H9 (cell line): ENCODE measurements around the gene POLK. TPM values are rescaled to one million over a fixed set of nuclear protein-coding genes. Genes with fewer than 3 reads are reported as not detected.

ENCODE experiments used
- DNase-seq: peaks from one replicate; pipeline ENCODE4 v3.0.0-alpha.2; 2017
- H2AFZ ChIP-seq: one replicate; pipeline ENCODE4 v1.6.1; 2013; ENCODE audit warnings: mild to moderate bottlenecking, low read length, control low read depth, moderate library complexity
- H2AK5ac ChIP-seq: 2 replicates; pipeline ENCODE4 v1.6.1; 2013; ENCODE audit warnings: low read length, control low read depth, mixed read lengths; ENCODE audit not compliant: insufficient read length
- H2BK120ac ChIP-seq: one replicate; pipeline ENCODE4 v1.6.1; 2013; ENCODE audit warnings: low read depth, mild to moderate bottlenecking, low read length, control low read depth, inconsistent platforms; ENCODE audit not compliant: poor library complexity, severe bottlenecking
- H2BK12ac ChIP-seq: 2 replicates; pipeline ENCODE4 v1.6.1; 2013; ENCODE audit warnings: low read length, control low read depth, mixed read lengths, low read depth; ENCODE audit not compliant: insufficient read length
- H2BK15ac ChIP-seq: 2 replicates; pipeline ENCODE4 v1.6.1; 2013; ENCODE audit warnings: low read depth, low read length, control low read depth
- H2BK20ac ChIP-seq: one replicate; pipeline ENCODE4 v1.6.1; 2013; ENCODE audit warnings: low read depth, mild to moderate bottlenecking, low read length, control low read depth, inconsistent platforms; ENCODE audit not compliant: poor library complexity, severe bottlenecking
- H2BK5ac ChIP-seq: 2 replicates; pipeline ENCODE4 v1.6.1; 2013; ENCODE audit warnings: low read length, control low read depth, mixed read lengths; ENCODE audit not compliant: insufficient read length
- H3K14ac ChIP-seq: 2 replicates; pipeline ENCODE4 v1.6.1; 2013; ENCODE audit warnings: low read length, control low read depth; ENCODE audit not compliant: insufficient read depth
- H3K18ac ChIP-seq: 2 replicates; pipeline ENCODE4 v1.6.1; 2013; ENCODE audit warnings: low read depth, mild to moderate bottlenecking, mixed read lengths, low read length, control low read depth; ENCODE audit not compliant: insufficient read length
- H3K23ac ChIP-seq: 2 replicates; pipeline ENCODE4 v1.6.1; 2013; ENCODE audit warnings: low read length, control low read depth, mixed read lengths, low read depth; ENCODE audit not compliant: insufficient read length
- H3K23me2 ChIP-seq: 2 replicates; pipeline ENCODE4 v1.6.1; 2013; ENCODE audit warnings: low read depth, mild to moderate bottlenecking, mixed read lengths, low read length, control low read depth; ENCODE audit not compliant: insufficient read length, poor library complexity, severe bottlenecking
- H3K27ac ChIP-seq: 2 replicates; pipeline ENCODE4 v1.5.1; 2013; ENCODE audit warnings: low read length, control low read depth, mixed read lengths, low read depth; ENCODE audit not compliant: insufficient read length
- H3K27me3 ChIP-seq: 2 replicates; pipeline ENCODE4 v1.6.1; 2013; ENCODE audit warnings: low read length, control low read depth, inconsistent platforms; ENCODE audit not compliant: insufficient read depth
- H3K4ac ChIP-seq: 2 replicates; pipeline ENCODE4 v1.6.1; 2013; ENCODE audit warnings: low read depth, mild to moderate bottlenecking, control low read depth, inconsistent platforms, low read length, moderate library complexity
- H3K4me1 ChIP-seq: 2 replicates; pipeline ENCODE4 v1.6.1; 2013; ENCODE audit warnings: low read length, control low read depth, inconsistent platforms; ENCODE audit not compliant: insufficient read depth
- H3K4me2 ChIP-seq: 2 replicates; pipeline ENCODE4 v1.6.1; 2013; ENCODE audit warnings: low read length, control low read depth, mixed read lengths; ENCODE audit not compliant: insufficient read length, insufficient read depth
- H3K56ac ChIP-seq: 2 replicates; pipeline ENCODE4 v1.6.1; 2013; ENCODE audit warnings: low read depth, mild to moderate bottlenecking, mixed read lengths, low read length, control low read depth; ENCODE audit not compliant: insufficient read length
- H3K79me1 ChIP-seq: 2 replicates; pipeline ENCODE4 v1.6.1; 2013; ENCODE audit warnings: low read depth, mild to moderate bottlenecking, moderate library complexity, low read length, control low read depth, inconsistent platforms; ENCODE audit not compliant: insufficient read depth, poor library complexity, severe bottlenecking
- H3K79me2 ChIP-seq: 2 replicates; pipeline ENCODE4 v1.6.1; 2013; ENCODE audit warnings: low read length, control low read depth, inconsistent platforms; ENCODE audit not compliant: insufficient read depth
- H3K9ac ChIP-seq: 2 replicates; pipeline ENCODE4 v1.6.1; 2013; ENCODE audit warnings: low read length, control low read depth, mixed read lengths; ENCODE audit not compliant: insufficient read length; ENCODE audit errors: extremely low read depth
- H3K9me3 ChIP-seq: one replicate; pipeline ENCODE4 v1.6.1; 2013; ENCODE audit warnings: low read depth, low read length, inconsistent platforms; ENCODE audit not compliant: control insufficient read depth
- H3T11ph ChIP-seq: one replicate; pipeline ENCODE4 v1.6.1; 2013; ENCODE audit warnings: mild to moderate bottlenecking, low read length, control low read depth, inconsistent platforms
- H4K20me1 ChIP-seq: one replicate; pipeline ENCODE4 v1.6.1; 2013; ENCODE audit not compliant: control insufficient read depth, insufficient read length, insufficient read depth
- H4K5ac ChIP-seq: 2 replicates; pipeline ENCODE4 v1.6.1; 2013; ENCODE audit warnings: low read depth, mild to moderate bottlenecking, mixed read lengths, low read length, control low read depth; ENCODE audit not compliant: insufficient read length
- H4K8ac ChIP-seq: replicated peaks from 2 replicates; pipeline ENCODE4 v1.6.1; 2013; ENCODE audit warnings: low read length, control low read depth, mixed read lengths, low read depth; ENCODE audit not compliant: insufficient read length
- H4K91ac ChIP-seq: 2 replicates; pipeline ENCODE4 v1.6.1; 2013; ENCODE audit warnings: low read depth, mild to moderate bottlenecking, moderate library complexity, mixed read lengths, low read length, control low read depth; ENCODE audit not compliant: insufficient read length
- H3K27ac Mint-ChIP-seq, 3 experiments: 2 replicates in 2 of 3; 3 replicates in 1 of 3; pipeline ENCODE4 v1.8.0; 2020 to 2021; ENCODE audit warnings: mixed read lengths in 3 of 3, mild to moderate bottlenecking in 1 of 3, moderate library complexity in 1 of 3
- H3K27me3 Mint-ChIP-seq: 2 replicates; pipeline ENCODE4 v1.8.0; 2021; ENCODE audit warnings: low read depth, mild to moderate bottlenecking, moderate library complexity, mixed read lengths
- H3K36me3 Mint-ChIP-seq, 3 experiments: 2 replicates in 2 of 3; 3 replicates in 1 of 3; pipeline ENCODE4 v1.8.0; 2020 to 2021; ENCODE audit warnings: low read depth in 3 of 3, mixed read lengths in 3 of 3; ENCODE audit not compliant: insufficient read depth in 1 of 3
- H3K4me1 Mint-ChIP-seq, 2 experiments: 2 replicates each; pipeline ENCODE4 v1.8.0; 2020; ENCODE audit warnings: mixed read lengths in 2 of 2
- H3K4me3 Mint-ChIP-seq, 2 experiments: 2 replicates in 1 of 2; 3 replicates in 1 of 2; pipeline ENCODE4 v1.8.0; 2020 to 2021; ENCODE audit warnings: mild to moderate bottlenecking in 2 of 2, mixed read lengths in 2 of 2, moderate library complexity in 1 of 2
- H3K9me3 Mint-ChIP-seq, 2 experiments: 2 replicates in 1 of 2; 3 replicates in 1 of 2; pipeline ENCODE4 v1.8.0; 2020; ENCODE audit warnings: mild to moderate bottlenecking in 2 of 2, mixed read lengths in 2 of 2, moderate library complexity in 1 of 2
- WGBS: extraction: QIAGEN DNeasy Blood & Tissue Kit; methylation state at CpG from one replicate; pipeline ENCODE4 v1.1.7; 2013; ENCODE audit warnings: missing lambda C conversion rate, low lambda C conversion rate, mixed read lengths; ENCODE audit not compliant: insufficient read length; ENCODE audit errors: extremely low coverage; 5-methylcytosine and 5-hydroxymethylcytosine counted together
- total RNA-seq: library from RNA; stranded (reverse); gene quantifications from 2 replicates; pipeline ENCODE4 v1.2.1, GENCODE V29; 2021
- TF ChIP-seq, protein P1 (sequence below): fragments of 200-600 bp; sonication (generic); conservative IDR thresholded peaks from 3 replicates; pipeline ENCODE4 v1.8.0; 2021; ENCODE audit warnings: antibody characterized with exemption, mild to moderate bottlenecking

POLK gene
- total RNA-seq, 1 experiment from 2014 or later = 7.6 TPM

DNA sequence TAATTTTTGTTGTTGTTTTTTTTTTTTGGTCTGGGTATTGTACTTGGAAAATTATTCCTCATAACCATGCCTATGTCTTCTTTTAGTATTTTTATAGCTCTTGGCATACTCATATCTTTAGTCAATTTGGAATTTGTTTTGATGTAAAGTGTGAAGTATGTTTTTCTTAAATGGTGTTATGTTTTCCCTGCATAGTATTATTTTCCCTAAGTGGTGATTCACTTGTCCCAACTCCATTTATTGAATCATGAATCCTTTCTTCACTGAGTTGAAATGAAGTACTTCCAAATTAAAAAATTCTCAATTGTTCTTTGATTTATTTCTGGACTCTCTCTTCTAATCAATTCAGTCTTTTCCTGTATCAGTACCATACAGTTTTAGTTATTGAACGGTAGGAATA lies 46.5 kb downstream of the POLK start:
- WGBS = no CpG with 5 or more reads among the region's 1 CpG
- Mint-ChIP-seq H3K36me3 (peaks cover 4 to 19% (median 19%) of the 10 kb centered on the region in 3 experiments; a peak in 5 of 7 replicates), H3K27me3 (no peaks in the 10 kb centered on the region), H3K9me3 (peaks cover 13 to 15% of the 10 kb centered on the region in 2 experiments; a peak in 4 of 5 replicates), H3K27ac (no peak overlapping the region), H3K4me3 (no peak overlapping the region), H3K4me1 (peaks cover 5 to 10% of the 10 kb centered on the region in 2 experiments; a peak in 3 of 4 replicates)
- Histone ChIP-seq H2BK120ac (no peak overlapping the region), H3K23me2 (no peaks in the 10 kb centered on the region), H3K79me1 (no peaks in the 10 kb centered on the region), H2AFZ (no peak overlapping the region), H4K5ac (no peak overlapping the region), H3K23ac (no peak overlapping the region), H2AK5ac (no peak overlapping the region), H3K18ac (no peak overlapping the region), H3K4me1 (no peaks in the 10 kb centered on the region), H3K9me3 (no peaks in the 10 kb centered on the region), H3K27ac (no peak overlapping the region), H4K20me1 (no peaks in the 10 kb centered on the region), H3K4ac (no peak overlapping the region), H3K9ac (no peak overlapping the region), H3K79me2 (no peaks in the 10 kb centered on the region), H3K4me2 (no peak overlapping the region), H4K8ac (no peak overlapping the region), H3K14ac (no peak overlapping the region), H2BK12ac (no peak overlapping the region), H3K27me3 (no peaks in the 10 kb centered on the region), H2BK15ac (no peak overlapping the region), H3T11ph (no peak overlapping the region), H2BK20ac (no peak overlapping the region), H4K91ac (no peak overlapping the region), H2BK5ac (no peak overlapping the region), H3K56ac (no peak overlapping the region)
- TF ChIP-seq, protein P1, sequence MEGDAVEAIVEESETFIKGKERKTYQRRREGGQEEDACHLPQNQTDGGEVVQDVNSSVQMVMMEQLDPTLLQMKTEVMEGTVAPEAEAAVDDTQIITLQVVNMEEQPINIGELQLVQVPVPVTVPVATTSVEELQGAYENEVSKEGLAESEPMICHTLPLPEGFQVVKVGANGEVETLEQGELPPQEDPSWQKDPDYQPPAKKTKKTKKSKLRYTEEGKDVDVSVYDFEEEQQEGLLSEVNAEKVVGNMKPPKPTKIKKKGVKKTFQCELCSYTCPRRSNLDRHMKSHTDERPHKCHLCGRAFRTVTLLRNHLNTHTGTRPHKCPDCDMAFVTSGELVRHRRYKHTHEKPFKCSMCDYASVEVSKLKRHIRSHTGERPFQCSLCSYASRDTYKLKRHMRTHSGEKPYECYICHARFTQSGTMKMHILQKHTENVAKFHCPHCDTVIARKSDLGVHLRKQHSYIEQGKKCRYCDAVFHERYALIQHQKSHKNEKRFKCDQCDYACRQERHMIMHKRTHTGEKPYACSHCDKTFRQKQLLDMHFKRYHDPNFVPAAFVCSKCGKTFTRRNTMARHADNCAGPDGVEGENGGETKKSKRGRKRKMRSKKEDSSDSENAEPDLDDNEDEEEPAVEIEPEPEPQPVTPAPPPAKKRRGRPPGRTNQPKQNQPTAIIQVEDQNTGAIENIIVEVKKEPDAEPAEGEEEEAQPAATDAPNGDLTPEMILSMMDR = no peak
- no peak for DNase-seq
